ENCODE data around the gene ARX. TPM values are rescaled to one million over a fixed set of nuclear protein-coding genes. Genes with fewer than 3 reads are reported as not detected.

ARX gene
- total RNA-seq (under 1 TPM in 1 of 2 donors, not detected in 1; 0.61 TPM), polyA plus RNA-seq (ENCODE audit: insufficient read length in 2 of 2) (1 to 10 TPM in 1 of 2 donors, under 1 TPM in 1; 0.26 to 1.6 TPM)
- long read RNA-seq, donor 1, result 0 reads
- long read RNA-seq, donor 2, result 0 reads
- long read RNA-seq, donor 3, result 0 reads
- long read RNA-seq, donor 4, result 0 reads

DNA sequence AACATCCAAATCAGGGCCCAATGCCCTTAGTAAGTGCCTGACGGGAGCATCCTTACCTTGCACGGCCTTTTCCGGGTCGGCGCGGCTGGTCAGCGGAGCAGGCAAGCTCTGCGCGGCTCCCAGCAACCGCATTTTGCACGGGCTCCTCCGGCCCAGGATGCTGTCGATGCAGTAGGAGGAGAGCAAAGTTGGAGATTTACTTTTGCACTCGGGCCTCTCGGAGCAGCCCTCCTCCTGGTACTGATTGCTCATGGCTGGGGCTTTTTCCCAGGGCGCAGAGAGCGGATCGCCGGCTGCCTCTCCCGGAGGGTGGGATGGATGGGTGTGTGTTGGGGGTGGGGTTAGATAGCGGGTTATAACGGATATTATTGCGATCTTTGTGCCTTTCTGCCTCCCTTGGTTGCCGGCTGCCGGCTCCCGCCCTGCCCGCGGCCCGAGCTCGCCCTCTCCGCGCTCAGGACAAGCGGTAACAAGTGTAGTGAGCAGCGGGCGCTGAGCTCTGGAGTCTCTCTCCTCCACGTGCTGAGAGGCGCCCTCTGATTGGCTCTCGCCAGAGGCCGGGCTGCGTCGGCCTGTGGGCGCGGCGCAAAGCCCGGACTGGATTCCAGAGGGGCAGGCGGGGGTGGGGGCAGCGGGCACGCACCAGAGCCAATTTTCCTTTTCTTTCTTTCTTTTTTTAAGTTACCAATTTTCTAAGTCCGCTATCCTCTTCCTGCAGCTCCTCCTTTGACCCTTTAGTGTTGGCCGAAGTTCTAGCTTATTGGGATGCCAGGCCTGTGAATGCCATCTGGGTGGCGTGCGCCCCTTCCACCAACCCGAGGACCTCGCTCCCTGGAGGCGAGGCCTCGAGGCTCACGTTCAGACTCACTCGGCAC is at the start of gene ARX:
ARX (minus strand) TSS at position 480 of the 875 bp plus-strand sequence; CDS start at position 252, 228 bp downstream.
- Histone ChIP-seq H3K4me3 (ENCODE audit: low read depth, low read length) (no peak within 1 kb of the TSS), H3K4me1 (ENCODE audit: control insufficient read depth, insufficient read depth, low read length) (peaks cover 48% of the 10 kb centered on the region), H3K27ac (ENCODE audit: low read depth, low read length) (no peak within 1 kb of the TSS), H3K36me3 (ENCODE audit: control insufficient read depth, insufficient read depth, low read length) (no peaks in the 10 kb centered on the region), H3K9me3 (ENCODE audit: control insufficient read depth, insufficient read depth, low read length) (no peaks in the 10 kb centered on the region), H3K27me3 (ENCODE audit: control insufficient read depth, insufficient read depth, low read length) (peaks cover 96% of the 10 kb centered on the region)
- WGBS (ENCODE audit: insufficient coverage), result 21% methylated on average over 56 of the region's 58 CpGs
- peak in 5 of 6 donors; percentile 23 to 91 (median 53) for DNase-seq (ENCODE audit: low read depth in 4 of 6, low spot score in 6 of 6)

DNA sequence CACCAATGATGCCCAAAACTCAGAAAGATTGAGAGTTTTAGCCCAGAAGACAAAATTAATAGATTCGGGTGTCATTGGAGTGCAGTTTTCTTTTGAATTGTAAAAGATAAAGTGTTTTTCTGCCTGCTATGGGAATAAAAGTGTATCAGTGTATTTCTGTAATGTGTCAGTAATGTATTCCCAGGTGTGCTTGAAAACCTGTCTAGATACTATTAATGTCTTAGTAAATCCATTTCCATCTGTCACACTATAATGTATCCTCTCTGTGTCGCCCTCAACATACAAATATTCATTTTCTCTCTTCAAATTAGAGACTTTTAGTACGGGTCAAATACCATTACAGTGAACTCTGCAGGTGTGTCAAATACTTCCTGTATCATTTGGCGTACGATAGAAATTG is 43.5 kb upstream of the ARX start:
- Histone ChIP-seq H3K4me1 (ENCODE audit: control insufficient read depth, insufficient read depth, low read length) (no peaks in the 10 kb centered on the region), H3K27ac (ENCODE audit: low read depth, low read length) (no peak overlapping the region), H3K9me3 (ENCODE audit: control insufficient read depth, insufficient read depth, low read length) (no peaks in the 10 kb centered on the region), H3K36me3 (ENCODE audit: control insufficient read depth, insufficient read depth, low read length) (no peaks in the 10 kb centered on the region), H3K27me3 (ENCODE audit: control insufficient read depth, insufficient read depth, low read length) (no peaks in the 10 kb centered on the region), H3K4me3 (ENCODE audit: low read depth, low read length) (no peak overlapping the region)
- peak in 1 of 6 donors; percentile 5 for DNase-seq (ENCODE audit: low read depth in 4 of 6, low spot score in 6 of 6)
- 60% methylated on average over 4 of the region's 5 CpGs for WGBS (ENCODE audit: insufficient coverage)

DNA sequence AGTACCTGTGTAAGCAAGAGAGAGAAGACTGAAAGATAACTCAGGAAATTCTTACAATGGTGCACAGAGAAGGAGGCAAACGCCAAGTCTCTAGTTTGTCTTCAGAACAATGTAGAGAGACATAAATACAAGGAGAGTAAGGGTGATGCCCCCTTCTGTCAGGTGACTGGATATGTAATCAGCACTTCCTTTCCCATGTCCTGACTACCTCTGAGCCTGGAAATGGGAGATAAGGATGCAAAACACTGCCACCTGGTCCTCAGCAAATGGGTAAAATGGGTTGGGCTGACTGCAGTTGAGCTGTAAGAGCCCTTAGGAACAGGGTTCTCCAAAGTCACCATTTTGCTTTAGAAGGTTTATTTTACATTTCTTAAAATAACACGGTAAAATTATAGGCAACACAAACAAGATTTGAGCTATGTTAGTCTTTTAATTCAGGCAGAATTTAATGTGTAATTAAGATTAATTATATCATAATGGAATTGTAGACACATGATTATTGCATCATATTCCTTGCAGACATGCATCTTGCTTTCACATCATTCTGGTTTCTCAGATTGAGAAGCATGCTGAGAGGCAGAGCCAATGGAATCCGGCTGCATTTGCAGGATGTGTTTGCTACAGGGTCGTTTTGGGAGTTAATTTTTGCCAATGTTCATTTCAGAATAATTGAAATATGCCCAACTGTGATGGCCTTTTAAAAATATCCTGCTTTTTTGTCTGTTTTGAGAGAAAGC is 37.2 kb upstream of the ARX start:
- H3K4me1 ChIP-seq (ENCODE audit: control insufficient read depth, insufficient read depth, low read length), result no peaks in the 10 kb centered on the region
- peaks cover 3% of the 10 kb centered on the region for H3K27me3 ChIP-seq (ENCODE audit: control insufficient read depth, insufficient read depth, low read length)
- WGBS (ENCODE audit: insufficient coverage), result no CpG with 5 or more reads among the region's 4 CpGs
- H3K36me3 ChIP-seq (ENCODE audit: control insufficient read depth, insufficient read depth, low read length), result no peaks in the 10 kb centered on the region
- no peak overlapping the region for H3K27ac ChIP-seq (ENCODE audit: low read depth, low read length)
- H3K4me3 ChIP-seq (ENCODE audit: low read depth, low read length), result no peak overlapping the region
- H3K9me3 ChIP-seq (ENCODE audit: control insufficient read depth, insufficient read depth, low read length), result no peaks in the 10 kb centered on the region
- peak in 1 of 6 donors; percentile 1 for DNase-seq (ENCODE audit: low read depth in 4 of 6, low spot score in 6 of 6)

DNA sequence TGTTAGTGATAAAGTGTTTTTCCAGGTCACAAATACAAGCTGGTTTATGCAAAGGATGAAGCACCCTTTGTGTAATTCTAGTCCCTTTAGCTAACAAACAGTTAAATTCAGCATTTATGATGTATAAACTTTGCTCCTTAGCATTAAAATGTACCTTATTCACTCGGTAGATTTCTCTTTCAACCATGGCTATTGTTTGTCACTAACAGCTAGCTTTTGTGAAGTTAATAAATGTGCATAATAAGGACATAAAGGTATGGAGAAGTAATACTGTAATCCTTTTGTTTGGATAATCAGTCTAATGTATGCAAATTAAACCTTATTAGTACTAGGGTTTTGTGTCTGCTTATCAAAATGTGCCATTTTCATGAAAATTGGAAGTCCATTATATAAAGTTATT is 34.2 kb upstream of the ARX start:
- no peak overlapping the region for H3K27ac ChIP-seq (ENCODE audit: low read depth, low read length)
- H3K4me1 ChIP-seq (ENCODE audit: control insufficient read depth, insufficient read depth, low read length), result no peaks in the 10 kb centered on the region
- H3K36me3 ChIP-seq (ENCODE audit: control insufficient read depth, insufficient read depth, low read length), result no peaks in the 10 kb centered on the region
- no peaks in the 10 kb centered on the region for H3K9me3 ChIP-seq (ENCODE audit: control insufficient read depth, insufficient read depth, low read length)
- no CpG with 5 or more reads among the region's 1 CpG for WGBS (ENCODE audit: insufficient coverage)
- H3K4me3 ChIP-seq (ENCODE audit: low read depth, low read length), result no peak overlapping the region
- no peak for DNase-seq (ENCODE audit: low read depth in 4 of 6, low spot score in 6 of 6)
- peaks cover 3% of the 10 kb centered on the region for H3K27me3 ChIP-seq (ENCODE audit: control insufficient read depth, insufficient read depth, low read length)

DNA sequence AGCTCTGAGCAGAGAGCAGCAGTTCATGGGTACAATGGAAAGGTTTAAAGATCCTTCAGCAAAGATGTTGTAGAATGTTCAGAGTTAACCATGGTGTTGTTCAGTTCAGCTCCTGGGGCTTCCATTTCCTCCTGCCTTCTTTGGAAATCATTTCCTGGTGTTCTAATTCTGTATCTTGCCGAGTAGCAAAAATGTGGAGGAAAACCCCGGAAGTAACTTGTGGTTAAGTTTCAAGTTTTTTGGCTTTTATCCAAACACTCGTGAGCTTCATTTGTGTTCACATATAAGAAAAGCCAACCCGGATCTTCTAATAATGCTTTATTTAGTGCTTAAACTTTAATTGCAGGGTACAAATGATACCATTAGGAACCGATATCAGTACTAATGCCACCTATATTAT is 33.6 kb upstream of the ARX start:
- Histone ChIP-seq H3K36me3 (ENCODE audit: control insufficient read depth, insufficient read depth, low read length) (no peaks in the 10 kb centered on the region), H3K27me3 (ENCODE audit: control insufficient read depth, insufficient read depth, low read length) (peaks cover 3% of the 10 kb centered on the region), H3K9me3 (ENCODE audit: control insufficient read depth, insufficient read depth, low read length) (no peaks in the 10 kb centered on the region), H3K4me1 (ENCODE audit: control insufficient read depth, insufficient read depth, low read length) (no peaks in the 10 kb centered on the region), H3K4me3 (ENCODE audit: low read depth, low read length) (no peak overlapping the region), H3K27ac (ENCODE audit: low read depth, low read length) (no peak overlapping the region)
- no CpG with 5 or more reads among the region's 5 CpGs for WGBS (ENCODE audit: insufficient coverage)
- no peak for DNase-seq (ENCODE audit: low read depth in 4 of 6, low spot score in 6 of 6)

DNA sequence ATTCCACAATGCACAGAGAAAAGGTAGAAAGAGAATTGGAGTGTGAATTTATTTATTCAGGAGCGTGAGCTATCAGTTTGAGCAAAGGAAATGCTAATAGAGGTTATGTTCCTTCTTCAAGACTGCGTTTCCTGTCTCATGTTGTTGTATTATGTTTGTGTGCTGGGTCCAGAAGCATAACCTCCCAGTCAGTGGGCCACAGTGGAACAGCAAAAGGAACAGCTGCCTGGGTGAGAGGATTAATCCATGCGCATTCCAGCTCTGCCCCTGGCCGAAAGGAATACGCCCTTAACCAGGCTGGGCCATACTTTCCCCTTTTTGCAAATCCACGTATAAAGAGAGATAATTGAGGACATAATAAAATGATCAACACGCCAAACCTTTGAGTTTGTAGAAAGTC is 32.4 kb upstream of the ARX start:
- no peaks in the 10 kb centered on the region for H3K36me3 ChIP-seq (ENCODE audit: control insufficient read depth, insufficient read depth, low read length)

DNA sequence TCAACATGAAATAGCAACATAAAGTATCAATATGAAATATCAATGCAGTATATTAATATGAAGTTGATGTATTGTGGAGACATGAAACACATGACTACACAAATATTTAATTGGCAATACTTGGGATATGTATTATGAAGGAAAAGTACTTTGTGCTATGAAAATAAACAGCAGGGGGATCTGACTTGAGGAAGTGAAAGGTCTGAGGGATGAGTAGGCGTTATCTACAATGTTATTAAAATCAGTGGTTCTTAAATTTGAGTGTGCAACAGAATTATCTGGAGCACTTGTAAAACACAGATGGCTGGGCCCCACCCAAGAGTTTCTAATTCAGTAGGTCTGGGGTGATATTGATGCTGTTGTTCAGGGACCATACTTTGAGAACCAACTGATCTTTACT is 27.4 kb upstream of the ARX start:
- no peak for DNase-seq (ENCODE audit: low read depth in 4 of 6, low spot score in 6 of 6)
- 67% methylated on average over 1 of the region's 1 CpG for WGBS (ENCODE audit: insufficient coverage)
- H3K9me3 ChIP-seq (ENCODE audit: control insufficient read depth, insufficient read depth, low read length), result no peaks in the 10 kb centered on the region
- no peaks in the 10 kb centered on the region for H3K27me3 ChIP-seq (ENCODE audit: control insufficient read depth, insufficient read depth, low read length)
- H3K4me3 ChIP-seq (ENCODE audit: low read depth, low read length), result no peak overlapping the region
- no peaks in the 10 kb centered on the region for H3K36me3 ChIP-seq (ENCODE audit: control insufficient read depth, insufficient read depth, low read length)
- no peaks in the 10 kb centered on the region for H3K4me1 ChIP-seq (ENCODE audit: control insufficient read depth, insufficient read depth, low read length)
- no peak overlapping the region for H3K27ac ChIP-seq (ENCODE audit: low read depth, low read length)

More for the DNA sequence above, 32.4 kb upstream of the ARX start:
- Histone ChIP-seq H3K4me1 (ENCODE audit: control insufficient read depth, insufficient read depth, low read length) (no peaks in the 10 kb centered on the region), H3K9me3 (ENCODE audit: control insufficient read depth, insufficient read depth, low read length) (no peaks in the 10 kb centered on the region), H3K27me3 (ENCODE audit: control insufficient read depth, insufficient read depth, low read length) (peaks cover 3% of the 10 kb centered on the region), H3K4me3 (ENCODE audit: low read depth, low read length) (no peak overlapping the region), H3K27ac (ENCODE audit: low read depth, low read length) (no peak overlapping the region)
- WGBS (ENCODE audit: insufficient coverage), result 75% methylated on average over 5 of the region's 7 CpGs
- no peak for DNase-seq (ENCODE audit: low read depth in 4 of 6, low spot score in 6 of 6)

DNA sequence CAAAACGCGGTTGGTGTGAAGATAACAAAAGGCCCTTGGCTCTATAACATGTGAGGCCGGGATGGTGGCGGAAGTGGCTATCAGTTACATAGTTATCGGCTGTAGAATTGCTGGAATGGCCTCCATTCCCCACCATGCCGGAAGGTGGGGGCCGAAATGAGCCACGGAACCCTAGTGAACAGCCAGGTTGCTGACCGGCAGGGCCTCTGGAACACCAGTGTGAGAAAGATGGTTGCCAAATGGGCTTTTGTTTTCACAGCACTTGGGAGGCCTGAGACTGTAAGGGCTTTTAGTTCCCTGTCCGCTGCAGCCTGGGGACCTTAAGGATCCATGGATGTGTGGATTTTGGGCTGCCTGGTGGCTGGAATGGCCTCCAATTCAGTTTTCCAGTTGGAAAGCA is 23.3 kb upstream of the ARX start:
- H3K36me3 ChIP-seq (ENCODE audit: control insufficient read depth, insufficient read depth, low read length), result no peaks in the 10 kb centered on the region
- no peak overlapping the region for H3K4me3 ChIP-seq (ENCODE audit: low read depth, low read length)
- 89% methylated on average over 9 of the region's 10 CpGs for WGBS (ENCODE audit: insufficient coverage)
- no peak for DNase-seq (ENCODE audit: low read depth in 4 of 6, low spot score in 6 of 6)
- H3K27me3 ChIP-seq (ENCODE audit: control insufficient read depth, insufficient read depth, low read length), result no peaks in the 10 kb centered on the region
- no peaks in the 10 kb centered on the region for H3K9me3 ChIP-seq (ENCODE audit: control insufficient read depth, insufficient read depth, low read length)
- H3K27ac ChIP-seq (ENCODE audit: low read depth, low read length), result no peak overlapping the region
- H3K4me1 ChIP-seq (ENCODE audit: control insufficient read depth, insufficient read depth, low read length), result no peaks in the 10 kb centered on the region

DNA sequence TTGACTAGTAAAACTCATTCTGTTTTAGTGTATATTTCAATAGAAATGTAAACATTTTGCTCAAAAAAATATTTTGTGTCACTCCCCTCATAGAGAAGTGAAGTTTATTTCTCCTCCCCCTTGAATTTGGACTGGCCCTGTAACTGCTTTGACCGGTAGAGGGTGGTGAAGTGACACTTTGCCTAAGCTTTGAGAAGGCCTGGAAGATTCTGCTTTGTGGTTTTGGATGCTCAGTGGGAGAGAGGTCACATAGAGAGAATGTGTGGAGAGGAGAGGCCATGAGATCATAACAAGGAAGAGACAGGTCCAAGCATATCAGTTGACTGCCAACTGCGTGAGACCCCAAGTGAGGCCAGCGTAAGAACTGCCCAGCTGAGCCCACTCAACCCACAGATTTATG is 19.1 kb upstream of the ARX start:
- no peaks in the 10 kb centered on the region for H3K9me3 ChIP-seq (ENCODE audit: control insufficient read depth, insufficient read depth, low read length)
- H3K27ac ChIP-seq (ENCODE audit: low read depth, low read length), result no peak overlapping the region
- H3K36me3 ChIP-seq (ENCODE audit: control insufficient read depth, insufficient read depth, low read length), result no peaks in the 10 kb centered on the region
- 40% methylated on average over 1 of the region's 3 CpGs for WGBS (ENCODE audit: insufficient coverage)
- no peak for DNase-seq (ENCODE audit: low read depth in 4 of 6, low spot score in 6 of 6)
- no peaks in the 10 kb centered on the region for H3K4me1 ChIP-seq (ENCODE audit: control insufficient read depth, insufficient read depth, low read length)
- no peaks in the 10 kb centered on the region for H3K27me3 ChIP-seq (ENCODE audit: control insufficient read depth, insufficient read depth, low read length)
- H3K4me3 ChIP-seq (ENCODE audit: low read depth, low read length), result no peak overlapping the region
